Activated B cell treated with CpG ODN at 0.5 μM for 24 hours (primary cell): Measurements from ENCODE around the gene PROK1. TPM values are rescaled to one million over a fixed set of nuclear protein-coding genes. Genes with fewer than 3 reads are reported as not detected.
"Not testable (repeated sequence)": the region's sequence is repeated elsewhere in the genome, so short reads cannot be mapped to it uniquely, and the experiment has no call there.

ENCODE experiments used
- ATAC-seq: fragments of 200-7000 bp; cut with Tn5 transposase; one replicate; pipeline ENCODE4 v1.10.0; 2021; ENCODE audit warnings: low read depth, mild to moderate bottlenecking, moderate library complexity
- CTCF ChIA-PET: fragments of 350-600 bp; sonication (Branson Sonifier 250); formaldehyde crosslinking; loops from one replicate; lab custom pipeline; 2021; ENCODE audit warnings: antibody characterized with exemption; lab: Charles Lee
- POLR2A ChIA-PET: fragments of 350-600 bp; sonication (Branson Sonifier 250); formaldehyde crosslinking; loops from one replicate; lab custom pipeline; 2021; ENCODE audit warnings: antibody characterized with exemption; lab: Charles Lee
- DNase-seq: peaks from one replicate; pipeline ENCODE4 v3.0.0; 2022
- H3K27ac Mint-ChIP-seq: one replicate; pipeline ENCODE4 v1.8.0; 2020; ENCODE audit warnings: mixed read lengths
- H3K27me3 Mint-ChIP-seq: one replicate; pipeline ENCODE4 v1.8.0; 2021; ENCODE audit warnings: mixed read lengths
- H3K36me3 Mint-ChIP-seq: one replicate; pipeline ENCODE4 v1.8.0; 2021; ENCODE audit warnings: low read depth, mixed read lengths
- H3K4me1 Mint-ChIP-seq: one replicate; pipeline ENCODE4 v1.8.0; 2021; ENCODE audit warnings: mixed read lengths
- H3K4me3 Mint-ChIP-seq: one replicate; pipeline ENCODE4 v1.8.0; 2020; ENCODE audit warnings: mild to moderate bottlenecking, mixed read lengths
- H3K9me3 Mint-ChIP-seq: one replicate; pipeline ENCODE4 v1.8.0; 2020; ENCODE audit warnings: mixed read lengths
- CTCF ChIP-seq: fragments of 200-600 bp; IDR thresholded peaks from one replicate; pipeline ENCODE4 v1.8.0; 2022; ENCODE audit warnings: antibody characterized with exemption, mild to moderate bottlenecking
- intact Hi-C: fragments of 100-400 bp; cut with micrococcal nuclease; formaldehyde crosslinking; loops from one replicate; pipeline ENCODE4 v1.15.1; 2024
- total RNA-seq: library from RNA; stranded (reverse); gene quantifications from 2 replicates; pipeline ENCODE4 v1.2.3, GENCODE V29; 2022

Gene PROK1
- total RNA-seq = not detected in 2 replicates

- DNase-seq = no peak
- H3K4me1 Mint-ChIP-seq = no peaks in the 10 kb centered on the region
- no peak within 1 kb of the TSS for H3K4me3 Mint-ChIP-seq
- ATAC-seq = no peak
- H3K27me3 Mint-ChIP-seq = peaks cover 8% of the 10 kb centered on the region
- H3K9me3 Mint-ChIP-seq = no peaks in the 10 kb centered on the region
- TF ChIP-seq CTCF = no peak
- H3K36me3 Mint-ChIP-seq = no peaks in the 10 kb centered on the region
- intact Hi-C loops = no loop called here
- POLR2A ChIA-PET = no interaction called here
- CTCF ChIA-PET = interaction anchor here (1.0 kb wide), 1 partner anchor 10 kb away, joined by 4 read pairs; no protein-coding TSS in a partner anchor
- no peak within 1 kb of the TSS for H3K27ac Mint-ChIP-seq
These were observed at the start of gene PROK1 for GRCh38 chr1:110450929-110451328. PROK1 (plus strand) TSS chr1:110451149; CDS start chr1:110451217, 68 bp downstream.

- H3K9me3 Mint-ChIP-seq = no peaks in the 10 kb centered on the region
- ChIA-PET CTCF (interaction anchor here (0.6 to 1.8 kb wide), 2 partner anchors 53 to 56 kb away, joined by 3 to 5 read pairs; no protein-coding TSS in a partner anchor), POLR2A (interaction anchor here (1.1 to 3.1 kb wide), 4 partner anchors 18 to 65 kb away, joined by 3 to 14 read pairs (median 5); partner anchors contain the start of gene RBM15)
- no peaks in the 10 kb centered on the region for H3K27me3 Mint-ChIP-seq
- no peak overlapping the region for H3K27ac Mint-ChIP-seq
- H3K4me1 Mint-ChIP-seq = peaks cover 22% of the 10 kb centered on the region
- H3K36me3 Mint-ChIP-seq = peaks cover 59% of the 10 kb centered on the region
- H3K4me3 Mint-ChIP-seq = no peak overlapping the region
- DNase-seq = no peak
- no peak for ATAC-seq
- no peak for TF ChIP-seq CTCF
- intact Hi-C loops = no loop called here
These were observed 47.1 kb upstream of the PROK1 start for GRCh38 chr1:110403805-110404204.

- ATAC-seq (no peak), DNase-seq (no peak)
- POLR2A ChIA-PET = interaction anchor here (2.3 to 8.7 kb wide), 4 partner anchors 19 to 66 kb away, joined by 5 to 149 read pairs (median 10); partner anchors contain the start of gene RBM15
- H3K4me1 Mint-ChIP-seq = peaks cover 22% of the 10 kb centered on the region
- intact Hi-C loops = no loop called here
- CTCF ChIA-PET = interaction anchor here (1.8 kb wide), 1 partner anchor 56 kb away, joined by 5 read pairs; no protein-coding TSS in a partner anchor
- no peak overlapping the region for H3K27ac Mint-ChIP-seq
- no peaks in the 10 kb centered on the region for H3K27me3 Mint-ChIP-seq
- no peaks in the 10 kb centered on the region for H3K9me3 Mint-ChIP-seq
- TF ChIP-seq CTCF = no peak
- peaks cover 57% of the 10 kb centered on the region for H3K36me3 Mint-ChIP-seq
- H3K4me3 Mint-ChIP-seq = no peak overlapping the region
These were observed 46.5 kb upstream of the PROK1 start for GRCh38 chr1:110404401-110404800.

- not testable (repeated sequence) for ATAC-seq, H3K9me3 Mint-ChIP-seq, H3K27me3 Mint-ChIP-seq, DNase-seq
- Mint-ChIP-seq H3K4me1 (peaks cover 22% of the 10 kb centered on the region), H3K27ac (peak overlapping the region; percentile 96), H3K36me3 (peaks cover 42% of the 10 kb centered on the region), H3K4me3 (peak overlapping the region; percentile 97)
- CTCF ChIA-PET = interaction anchor here (0.8 to 1.1 kb wide), 2 partner anchors 54 to 68 kb away, joined by 3 read pairs; no protein-coding TSS in a partner anchor
- POLR2A ChIA-PET = interaction anchor here (1.6 to 8.7 kb wide), 5 partner anchors 14 to 196 kb away, joined by 4 to 149 read pairs (median 9); partner anchors contain the start of genes KCNC4 and RBM15
- intact Hi-C loops = loop anchor here (2.0 to 5.0 kb wide), 2 partner anchors 34 to 372 kb away; partner anchors contain the start of gene STRIP1
These were observed 44.5 kb upstream of the PROK1 start for GRCh38 chr1:110406407-110406806.

GRCh38 chr1:110407260-110408210 is 43.4 kb upstream of the PROK1 start, which contains the start of gene LAMTOR5:
LAMTOR5 (minus strand) TSS chr1:110407694; CDS start chr1:110407620, 74 bp downstream.
- no peak for TF ChIP-seq CTCF
- Mint-ChIP-seq H3K27me3 (no peaks in the 10 kb centered on the region), H3K27ac (peak within 1 kb of the TSS; percentile 96), H3K4me1 (peaks cover 26% of the 10 kb centered on the region), H3K36me3 (peaks cover 31% of the 10 kb centered on the region), H3K9me3 (no peaks in the 10 kb centered on the region), H3K4me3 (peak within 1 kb of the TSS; percentile 97)
- ChIA-PET POLR2A (interaction anchor here (0.9 to 8.7 kb wide), 4 partner anchors 22 to 197 kb away, joined by 3 to 149 read pairs (median 28); partner anchors contain the start of genes KCNC4 and RBM15), CTCF (interaction anchor here (1.3 to 3.0 kb wide), 9 partner anchors 23 to 211 kb away, joined by 4 to 46 read pairs (median 8); partner anchors contain the start of gene RBM15)
- DNase-seq = peak; percentile 84
- ATAC-seq = peak; percentile 91
- intact Hi-C loops = loop anchor here (1.0 to 5.0 kb wide), 6 partner anchors 22 to 373 kb away; partner anchors contain the start of gene STRIP1
